Coronary artery (tissue), 2 donors: Measurements from ENCODE around the gene ARF1.

ENCODE experiments used
- DNase-seq: peaks from one replicate; pipeline ENCODE4 v3.0.0-alpha.2; 2017; ENCODE audit warnings: low spot score
- H3K27ac ChIP-seq, 2 donors: fragments of 200-600 bp; sonication (generic); one replicate each; pipeline ENCODE4 v1.5.1; 2016 to 2019
- H3K4me3 ChIP-seq: fragments of 200-600 bp; sonication (generic); 2 replicates; pipeline ENCODE4 v1.5.1; 2016; ENCODE audit warnings: mild to moderate bottlenecking, moderate library complexity
- TF ChIP-seq, protein P1 (sequence below): fragments of 200-600 bp; sonication (generic); IDR thresholded peaks from one replicate; pipeline ENCODE4 v1.5.1; 2019; ENCODE audit warnings: antibody characterized with exemption

ARF1 gene

DNA sequence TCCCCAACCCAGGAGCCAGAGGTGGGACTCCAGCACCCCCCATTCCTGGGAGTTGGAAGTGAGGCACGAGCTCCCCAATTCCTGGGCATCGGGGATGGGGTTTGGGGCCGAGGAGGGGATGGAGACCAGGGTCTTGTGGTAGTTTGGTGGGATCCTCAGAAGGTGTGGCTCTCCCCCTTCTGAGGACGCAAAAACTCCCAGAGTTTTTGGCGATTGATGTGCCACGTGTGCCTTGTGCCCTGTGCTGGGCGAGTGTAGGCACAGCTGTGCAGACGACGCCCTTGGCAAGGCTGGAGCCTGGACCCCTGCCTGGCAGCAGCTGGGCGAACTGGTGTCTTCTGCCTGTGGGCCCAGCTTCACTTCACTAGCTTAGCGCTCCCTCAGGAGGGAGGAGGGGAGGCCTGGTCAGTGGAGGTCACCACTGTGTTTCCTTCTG is 60.2 kb downstream of the ARF1 start:
- H3K4me3 ChIP-seq, result peak overlapping the region; percentile 99
- H3K27ac ChIP-seq, result peak overlapping the region in 1 of 2 donors; percentile 98
- DNase-seq, result no peak

DNA sequence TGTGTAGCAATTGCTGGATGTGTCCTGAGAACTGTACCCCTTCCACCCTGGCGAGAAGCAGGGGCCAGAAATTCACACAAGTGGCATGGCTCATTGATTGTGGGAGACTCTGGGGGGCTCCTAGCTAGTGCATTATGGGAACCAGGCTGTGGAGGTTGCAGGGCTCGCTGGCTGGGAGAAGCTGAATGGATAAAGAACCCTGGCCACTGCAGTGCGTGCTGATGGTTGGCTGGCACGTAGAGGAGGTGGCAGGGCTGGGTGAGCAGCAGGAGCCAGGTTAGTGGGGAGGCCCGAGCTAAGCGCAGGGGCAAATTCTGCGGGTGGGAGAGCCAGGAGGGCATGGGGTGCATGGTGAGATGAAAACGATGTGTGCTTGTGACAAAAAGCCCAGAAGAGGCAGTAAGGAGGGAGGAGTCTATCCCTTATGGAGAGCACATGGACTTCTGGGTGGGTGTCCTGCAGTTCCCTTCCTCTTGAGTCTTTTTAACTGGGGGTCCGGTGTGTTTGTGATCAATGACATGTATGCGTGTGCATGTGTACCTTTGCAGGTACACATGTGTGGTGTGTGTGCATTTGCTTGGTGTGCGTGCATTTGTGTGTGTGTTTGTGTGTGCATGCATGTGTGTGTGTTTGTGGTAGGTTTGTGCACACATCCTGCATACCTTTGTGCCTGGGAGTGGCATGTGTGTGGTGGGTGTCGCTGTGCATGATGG is 61.1 kb downstream of the ARF1 start:
- H3K27ac ChIP-seq, result no peak overlapping the region
- no peak for DNase-seq
- H3K4me3 ChIP-seq, result no peak overlapping the region
- TF ChIP-seq, protein P1, sequence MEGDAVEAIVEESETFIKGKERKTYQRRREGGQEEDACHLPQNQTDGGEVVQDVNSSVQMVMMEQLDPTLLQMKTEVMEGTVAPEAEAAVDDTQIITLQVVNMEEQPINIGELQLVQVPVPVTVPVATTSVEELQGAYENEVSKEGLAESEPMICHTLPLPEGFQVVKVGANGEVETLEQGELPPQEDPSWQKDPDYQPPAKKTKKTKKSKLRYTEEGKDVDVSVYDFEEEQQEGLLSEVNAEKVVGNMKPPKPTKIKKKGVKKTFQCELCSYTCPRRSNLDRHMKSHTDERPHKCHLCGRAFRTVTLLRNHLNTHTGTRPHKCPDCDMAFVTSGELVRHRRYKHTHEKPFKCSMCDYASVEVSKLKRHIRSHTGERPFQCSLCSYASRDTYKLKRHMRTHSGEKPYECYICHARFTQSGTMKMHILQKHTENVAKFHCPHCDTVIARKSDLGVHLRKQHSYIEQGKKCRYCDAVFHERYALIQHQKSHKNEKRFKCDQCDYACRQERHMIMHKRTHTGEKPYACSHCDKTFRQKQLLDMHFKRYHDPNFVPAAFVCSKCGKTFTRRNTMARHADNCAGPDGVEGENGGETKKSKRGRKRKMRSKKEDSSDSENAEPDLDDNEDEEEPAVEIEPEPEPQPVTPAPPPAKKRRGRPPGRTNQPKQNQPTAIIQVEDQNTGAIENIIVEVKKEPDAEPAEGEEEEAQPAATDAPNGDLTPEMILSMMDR, result no peak

More for the DNA sequence above, 60.2 kb downstream of the ARF1 start:
- TF ChIP-seq, protein P1, result no peak

DNA sequence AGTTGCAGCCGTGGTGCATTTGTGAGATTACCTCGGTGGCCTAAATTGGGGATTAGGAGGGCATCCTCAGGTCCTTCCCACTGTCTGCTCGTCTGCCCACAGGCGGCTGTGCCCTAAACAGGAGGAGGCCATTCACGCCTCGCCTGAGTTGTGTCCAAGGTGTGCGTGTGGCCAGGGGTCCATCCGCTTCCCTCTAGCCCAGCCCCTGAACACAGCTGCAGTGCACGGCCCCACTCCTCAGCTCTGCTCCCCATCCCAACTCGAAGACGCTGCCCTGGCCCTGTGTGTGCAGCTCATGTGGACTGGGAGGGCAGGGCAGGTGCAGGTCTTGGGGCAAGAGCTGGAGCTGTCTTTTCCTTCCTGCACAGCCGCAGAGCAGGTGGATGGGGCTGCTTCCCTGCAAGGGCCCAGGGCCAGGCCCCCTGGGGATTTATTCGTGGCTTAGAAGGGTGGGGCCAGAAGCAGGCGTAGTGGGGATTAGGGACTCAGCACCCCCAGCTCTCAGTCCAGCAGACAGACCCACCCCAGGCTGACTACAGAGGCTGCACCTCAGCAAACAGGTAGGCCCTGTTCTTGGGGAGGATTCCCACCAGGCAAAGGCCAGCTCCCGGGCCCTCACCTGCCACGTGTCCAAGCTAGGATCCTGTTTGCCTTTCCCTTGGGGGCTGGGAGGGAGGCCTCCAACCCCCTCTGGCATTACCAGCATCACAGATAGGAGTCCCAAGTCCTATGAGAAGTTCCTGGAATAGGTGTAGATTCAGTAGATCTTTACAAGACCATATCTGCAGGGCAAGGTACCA is 61.9 kb downstream of the ARF1 start:
- no peak overlapping the region for H3K27ac ChIP-seq
- TF ChIP-seq, protein P1, result no peak
- DNase-seq, result no peak
- H3K4me3 ChIP-seq, result no peak overlapping the region

DNA sequence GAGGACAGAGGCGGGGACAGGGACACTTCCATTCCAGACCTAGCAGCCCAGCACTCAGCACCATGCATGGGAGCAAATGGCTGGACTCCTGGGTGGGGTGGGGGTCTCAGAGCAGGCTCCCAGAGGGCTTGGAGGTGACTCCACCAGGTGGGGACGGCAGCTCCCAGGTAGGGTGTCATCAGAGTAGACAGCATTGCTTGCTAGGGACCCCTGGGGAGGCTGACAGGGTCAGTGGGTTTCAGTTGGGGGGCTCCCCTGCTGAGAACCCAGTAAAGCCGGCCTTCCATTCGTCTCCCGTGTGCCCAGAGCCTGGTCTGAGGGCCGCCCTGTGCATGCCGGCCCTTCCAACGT is 62.5 kb downstream of the ARF1 start:
- H3K4me3 ChIP-seq, result no peak overlapping the region
- no peak overlapping the region for H3K27ac ChIP-seq
- no peak for DNase-seq
- TF ChIP-seq, protein P1, result no peak

DNA sequence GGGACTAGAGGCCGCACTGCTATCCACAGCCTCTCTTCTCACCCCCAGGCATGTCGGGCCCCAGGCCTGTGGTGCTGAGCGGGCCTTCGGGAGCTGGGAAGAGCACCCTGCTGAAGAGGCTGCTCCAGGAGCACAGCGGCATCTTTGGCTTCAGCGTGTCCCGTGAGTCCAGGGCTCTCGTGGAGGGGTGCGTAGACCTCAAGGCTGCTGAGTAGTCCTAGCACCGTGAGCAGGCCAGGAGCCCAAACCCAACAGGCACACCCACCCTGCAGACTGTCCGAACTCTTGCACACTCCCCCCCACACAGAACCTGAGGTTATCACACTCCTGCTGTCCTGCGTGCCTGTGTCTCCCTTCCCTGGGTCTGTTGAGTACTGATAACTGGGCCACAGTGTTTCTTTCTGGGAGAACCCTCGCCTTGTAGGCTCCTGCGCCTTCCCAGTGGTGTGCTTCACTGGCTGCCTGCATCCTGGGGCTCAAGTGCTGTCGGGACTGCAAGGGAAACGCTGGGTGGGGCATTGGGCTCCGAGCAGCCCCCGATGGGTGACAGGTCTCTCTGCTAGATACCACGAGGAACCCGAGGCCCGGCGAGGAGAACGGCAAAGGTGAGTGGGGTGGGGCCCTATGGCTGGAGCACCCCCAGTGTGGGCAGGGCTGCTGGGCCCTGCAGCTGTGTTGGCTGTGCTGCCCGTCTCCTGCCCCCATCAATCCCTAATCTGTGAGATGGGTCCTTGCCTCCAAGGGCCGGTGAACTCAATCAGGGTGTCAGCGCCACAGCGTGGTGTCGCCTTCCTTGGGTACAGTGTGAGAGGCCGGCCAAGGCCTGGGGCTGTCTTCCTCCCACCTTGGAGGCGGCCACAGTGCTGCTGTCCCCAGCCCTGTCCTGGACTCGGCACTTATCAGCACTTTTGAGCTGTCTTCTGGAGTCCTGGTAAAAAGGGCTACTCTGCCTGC is 63.2 kb downstream of the ARF1 start:
- Histone ChIP-seq H3K4me3 (no peak overlapping the region), H3K27ac (no peak overlapping the region)
- TF ChIP-seq, protein P1, result no peak
- no peak for DNase-seq

DNA sequence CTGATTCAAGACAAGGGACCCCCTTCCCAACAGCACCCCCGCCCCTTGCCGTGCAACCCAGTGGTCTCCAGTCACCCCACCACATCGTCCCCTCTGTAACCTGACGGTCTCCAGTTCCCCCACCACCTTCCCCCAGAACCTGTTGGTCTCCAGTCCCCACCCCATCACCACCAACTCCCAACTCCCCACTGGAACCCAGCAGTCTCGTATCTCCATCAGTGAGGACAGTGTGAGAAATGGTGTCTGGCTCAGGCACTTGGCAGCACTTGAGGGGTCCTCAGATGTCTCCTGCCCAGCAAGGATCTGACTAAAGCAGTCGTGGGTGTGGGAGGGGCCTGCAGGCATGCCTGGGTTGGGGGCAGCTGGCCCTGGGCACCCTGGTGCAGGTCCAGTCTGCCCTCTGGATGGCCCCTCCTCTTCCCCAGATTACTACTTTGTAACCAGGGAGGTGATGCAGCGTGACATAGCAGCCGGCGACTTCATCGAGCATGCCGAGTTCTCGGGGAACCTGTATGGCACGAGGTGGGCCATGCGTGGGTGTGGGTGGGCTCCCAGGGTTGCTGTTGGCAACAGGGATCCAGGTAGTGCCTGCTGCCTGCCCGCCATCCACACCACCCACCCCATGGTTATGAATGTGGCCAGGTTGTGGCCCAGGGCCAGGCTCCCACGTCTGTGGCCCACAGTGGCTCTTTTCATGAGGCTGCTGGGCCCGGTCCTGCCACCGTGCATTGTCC is 64.1 kb downstream of the ARF1 start:
- TF ChIP-seq, protein P1, result no peak
- no peak overlapping the region for H3K27ac ChIP-seq
- no peak for DNase-seq
- no peak overlapping the region for H3K4me3 ChIP-seq
